Activated T-helper 2 cell treated with anti-CD3 and anti-CD28 coated beads, Interferon-gamma antibody, Interleukin-2, Interleukin-4, amounts not matched to agents 10 μg/mL and 5 μg/mL and 100 μg/mL, durations not matched to agents 14 hours and 24 hours and 36 hours (primary cell): ENCODE data around the gene DMXL1. TPM values are rescaled to one million over a fixed set of nuclear protein-coding genes. Genes with fewer than 3 reads are reported as not detected.
"Not testable (repeated sequence)": the region's sequence is repeated elsewhere in the genome, so short reads cannot be mapped to it uniquely, and the experiment has no call there.

ENCODE experiments used
- DNase-seq: peaks from one replicate; pipeline ENCODE4 v3.0.0; 2021; ENCODE audit warnings: low spot score
- H3K27ac Mint-ChIP-seq: one replicate; pipeline ENCODE4 v1.8.0; 2021; ENCODE audit warnings: mixed read lengths
- H3K27me3 Mint-ChIP-seq: one replicate; pipeline ENCODE4 v1.8.0; 2021; ENCODE audit warnings: low read depth, mixed read lengths
- H3K36me3 Mint-ChIP-seq: one replicate; pipeline ENCODE4 v1.8.0; 2021; ENCODE audit warnings: low read depth, mixed read lengths
- H3K4me1 Mint-ChIP-seq: one replicate; pipeline ENCODE4 v1.8.0; 2021; ENCODE audit warnings: low read depth, mixed read lengths
- H3K4me3 Mint-ChIP-seq: one replicate; pipeline ENCODE4 v1.8.0; 2021; ENCODE audit warnings: low read depth, mild to moderate bottlenecking, moderate library complexity, mixed read lengths
- H3K9me3 Mint-ChIP-seq: one replicate; pipeline ENCODE4 v1.8.0; 2021; ENCODE audit warnings: mixed read lengths
- intact Hi-C: fragments of 100-400 bp; cut with micrococcal nuclease; formaldehyde crosslinking; loops from one replicate; pipeline ENCODE4 v1.15.1; 2023
- total RNA-seq: library from RNA; stranded (reverse); gene quantifications from 2 replicates; pipeline ENCODE4 v1.2.3, GENCODE V29; 2022

Gene DMXL1
- total RNA-seq, 1 donor from 2014 or later: 26.7 TPM

- Mint-ChIP-seq H3K27ac (no peak overlapping the region), H3K27me3 (no peaks in the 10 kb centered on the region), H3K9me3 (peaks cover 12% of the 10 kb centered on the region), H3K4me1 (peaks cover 7% of the 10 kb centered on the region), H3K36me3 (peaks cover 71% of the 10 kb centered on the region), H3K4me3 (no peak overlapping the region)
- intact Hi-C loops: no loop called here
- DNase-seq: no peak
Measured at GRCh38 chr5:119200795-119201194, 129.9 kb downstream of the DMXL1 start.

GRCh38 chr5:119207105-119207504 lies 136.2 kb downstream of the DMXL1 start:
- DNase-seq: no peak
- peaks cover under 1% of the 10 kb centered on the region for H3K9me3 Mint-ChIP-seq
- intact Hi-C loops: no loop called here
- no peak overlapping the region for H3K4me3 Mint-ChIP-seq
- H3K27me3 Mint-ChIP-seq: no peaks in the 10 kb centered on the region
- H3K4me1 Mint-ChIP-seq: no peaks in the 10 kb centered on the region
- peaks cover 21% of the 10 kb centered on the region for H3K36me3 Mint-ChIP-seq
- H3K27ac Mint-ChIP-seq: no peak overlapping the region

DNA sequence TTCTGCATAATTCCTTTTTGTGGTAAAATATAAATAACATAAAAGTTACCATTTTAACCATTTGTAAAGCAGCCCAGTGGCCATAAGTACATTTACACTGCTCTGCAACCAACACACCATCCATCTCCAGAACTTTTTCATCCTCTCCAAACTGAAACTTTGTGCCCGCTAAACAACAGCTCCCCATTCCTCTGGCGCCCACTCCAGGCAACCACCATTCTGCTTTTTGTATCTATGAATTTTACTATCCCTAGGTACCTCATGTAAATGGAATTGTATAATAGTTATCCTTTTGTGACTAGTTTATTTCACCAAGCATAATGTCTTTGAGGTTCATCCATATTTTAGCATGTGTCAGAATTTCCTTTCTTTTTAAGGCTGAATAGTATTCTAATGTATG lies 141.1 kb downstream of the DMXL1 start:
- Mint-ChIP-seq H3K27me3 (no peaks in the 10 kb centered on the region), H3K9me3 (no peaks in the 10 kb centered on the region), H3K4me3 (no peak overlapping the region), H3K4me1 (peaks cover 4% of the 10 kb centered on the region), H3K36me3 (peaks cover 13% of the 10 kb centered on the region), H3K27ac (no peak overlapping the region)
- intact Hi-C loops: no loop called here
- DNase-seq: no peak

- Mint-ChIP-seq H3K27me3 (no peaks in the 10 kb centered on the region), H3K4me1 (peaks cover 4% of the 10 kb centered on the region), H3K9me3 (no peaks in the 10 kb centered on the region), H3K4me3 (no peak overlapping the region), H3K36me3 (peaks cover 13% of the 10 kb centered on the region), H3K27ac (no peak overlapping the region)
- intact Hi-C loops: no loop called here
- DNase-seq: no peak
Measured at GRCh38 chr5:119212676-119213075, 141.8 kb downstream of the DMXL1 start.

DNA sequence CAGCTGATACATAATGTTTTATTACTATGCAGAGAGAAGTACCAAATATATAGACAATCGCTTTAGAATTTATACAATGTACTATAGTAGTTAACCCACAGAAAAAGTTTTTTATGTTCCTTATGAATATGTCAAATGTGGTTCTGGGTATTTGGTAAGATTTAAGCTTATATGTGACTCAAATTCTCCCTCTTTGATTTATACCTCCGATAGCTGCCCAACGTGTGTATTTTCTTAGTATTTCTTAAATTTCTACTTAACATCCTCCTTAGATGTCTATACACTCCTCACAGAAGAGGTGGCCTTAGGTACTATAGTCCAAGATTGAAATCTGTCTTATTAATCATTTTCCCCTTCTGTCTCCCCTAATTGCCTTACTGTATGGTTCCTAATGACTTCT lies 146.3 kb downstream of the DMXL1 start:
- Mint-ChIP-seq H3K36me3 (peaks cover 17% of the 10 kb centered on the region), H3K9me3 (no peaks in the 10 kb centered on the region), H3K4me3 (no peak overlapping the region), H3K27ac (no peak overlapping the region), H3K27me3 (no peaks in the 10 kb centered on the region), H3K4me1 (peaks cover 4% of the 10 kb centered on the region)
- no peak for DNase-seq
- intact Hi-C loops: no loop called here

- Mint-ChIP-seq H3K27ac (no peak overlapping the region), H3K27me3 (no peaks in the 10 kb centered on the region), H3K4me1 (no peaks in the 10 kb centered on the region), H3K9me3 (no peaks in the 10 kb centered on the region), H3K4me3 (no peak overlapping the region), H3K36me3 (peaks cover 14% of the 10 kb centered on the region)
- intact Hi-C loops: no loop called here
- no peak for DNase-seq
Measured at GRCh38 chr5:119218830-119219782, 148.2 kb downstream of the DMXL1 start.

- H3K4me3 Mint-ChIP-seq: no peak overlapping the region
- no peaks in the 10 kb centered on the region for H3K27me3 Mint-ChIP-seq
- H3K27ac Mint-ChIP-seq: no peak overlapping the region
- H3K9me3 Mint-ChIP-seq: no peaks in the 10 kb centered on the region
- intact Hi-C loops: no loop called here
- peaks cover 14% of the 10 kb centered on the region for H3K36me3 Mint-ChIP-seq
- DNase-seq: no peak
- no peaks in the 10 kb centered on the region for H3K4me1 Mint-ChIP-seq
Measured at GRCh38 chr5:119220576-119221197, 149.8 kb downstream of the DMXL1 start.

DNA sequence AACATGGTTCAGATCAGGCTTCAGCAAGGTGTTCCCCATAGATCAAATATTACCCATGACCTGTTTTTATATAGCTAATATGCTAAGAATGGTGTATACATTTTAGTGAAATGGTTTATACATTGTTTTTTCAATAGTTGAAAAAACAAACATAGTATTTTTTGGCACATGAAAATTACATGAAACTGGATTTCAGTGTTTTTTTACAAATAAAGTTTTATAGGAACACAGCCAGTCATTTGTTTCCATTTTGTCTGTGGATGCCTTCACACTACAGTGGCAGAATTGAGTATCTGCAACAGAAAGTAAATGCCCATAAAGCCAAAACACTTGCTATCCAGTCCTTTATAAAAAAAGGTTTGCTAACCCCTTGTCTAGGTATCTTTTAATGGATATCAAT lies 150.4 kb downstream of the DMXL1 start:
- H3K4me3 Mint-ChIP-seq: no peak overlapping the region
- no peak overlapping the region for H3K27ac Mint-ChIP-seq
- no peaks in the 10 kb centered on the region for H3K4me1 Mint-ChIP-seq
- intact Hi-C loops: no loop called here
- DNase-seq: no peak
- H3K9me3 Mint-ChIP-seq: no peaks in the 10 kb centered on the region
- peaks cover 14% of the 10 kb centered on the region for H3K36me3 Mint-ChIP-seq
- H3K27me3 Mint-ChIP-seq: no peaks in the 10 kb centered on the region

DNA sequence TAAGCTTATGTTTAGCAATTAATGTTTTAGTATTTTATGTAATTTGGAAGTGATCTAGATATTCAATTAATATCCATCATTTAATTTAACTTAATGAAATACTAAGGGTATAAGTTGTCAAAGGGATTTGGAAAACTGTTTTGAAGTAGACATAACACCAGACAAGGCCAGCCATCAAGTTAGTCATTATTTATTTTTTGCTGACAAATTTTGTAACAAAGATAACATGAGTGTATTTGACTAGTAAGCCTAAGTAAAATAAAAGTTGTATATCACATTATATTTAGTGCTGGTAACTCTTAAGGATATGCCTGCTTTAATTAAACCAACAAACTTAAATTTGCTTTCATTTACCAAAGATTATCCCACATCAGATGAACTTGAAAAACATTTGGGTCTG lies 159.1 kb downstream of the DMXL1 start:
- Mint-ChIP-seq H3K9me3 (no peaks in the 10 kb centered on the region), H3K4me1 (peaks cover 7% of the 10 kb centered on the region), H3K27ac (no peak overlapping the region), H3K4me3 (no peak overlapping the region), H3K27me3 (no peaks in the 10 kb centered on the region), H3K36me3 (peaks cover 19% of the 10 kb centered on the region)
- no peak for DNase-seq
- intact Hi-C loops: no loop called here

GRCh38 chr5:119238265-119239118 lies 167.6 kb downstream of the DMXL1 start:
- DNase-seq: no peak
- intact Hi-C loops: loop anchor here (2.0 kb wide), 1 partner anchor 30 kb away; no protein-coding TSS in a partner anchor
- no peak overlapping the region for H3K4me3 Mint-ChIP-seq
- no peaks in the 10 kb centered on the region for H3K27me3 Mint-ChIP-seq
- no peaks in the 10 kb centered on the region for H3K9me3 Mint-ChIP-seq
- peaks cover 16% of the 10 kb centered on the region for H3K4me1 Mint-ChIP-seq
- H3K36me3 Mint-ChIP-seq: peaks cover 22% of the 10 kb centered on the region
- peak overlapping the region; percentile 61 for H3K27ac Mint-ChIP-seq

DNA sequence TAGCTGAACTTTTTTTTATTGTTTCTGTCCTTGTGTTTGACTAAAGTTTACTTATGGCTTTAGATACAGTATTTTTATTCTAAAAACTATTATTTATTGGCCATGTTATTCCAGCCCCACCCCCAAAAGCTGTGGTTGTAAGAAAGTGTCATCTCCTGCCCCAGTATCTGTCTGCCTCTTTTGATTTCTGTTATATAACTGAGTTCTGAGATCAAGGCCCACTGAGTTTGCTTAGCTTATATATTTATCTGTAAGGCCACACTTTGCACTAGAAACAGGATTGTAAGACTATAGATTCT lies 168.2 kb downstream of the DMXL1 start:
- Mint-ChIP-seq H3K27ac (peak overlapping the region; percentile 61), H3K36me3 (peaks cover 21% of the 10 kb centered on the region), H3K9me3 (no peaks in the 10 kb centered on the region), H3K4me1 (peaks cover 16% of the 10 kb centered on the region), H3K4me3 (no peak overlapping the region), H3K27me3 (no peaks in the 10 kb centered on the region)
- no peak for DNase-seq
- intact Hi-C loops: loop anchor here (2.0 kb wide), 1 partner anchor 30 kb away; no protein-coding TSS in a partner anchor

- H3K27me3 Mint-ChIP-seq, H3K9me3 Mint-ChIP-seq, DNase-seq, H3K27ac Mint-ChIP-seq, H3K4me3 Mint-ChIP-seq: not testable (repeated sequence)
- Mint-ChIP-seq H3K36me3 (peaks cover 14% of the 10 kb centered on the region), H3K4me1 (peaks cover 16% of the 10 kb centered on the region)
- intact Hi-C loops: loop anchor here (2.0 kb wide), 1 partner anchor 29 kb away; no protein-coding TSS in a partner anchor
Measured at GRCh38 chr5:119239826-119240225, 168.9 kb downstream of the DMXL1 start.
